ENCODE results near the gene B4GALT2.

GRCh38 chr1:44031252-44032169 is 52.5 kb downstream of the B4GALT2 start, which contains the start of gene SLC6A9:
- TF ChIP-seq CTCF (IDR thresholded peaks at IDR 0.05) (no peak), POLR2AphosphoS5 (IDR thresholded peaks at IDR 0.05) (no peak)
